Activated CD4-positive, alpha-beta T cell treated with anti-CD3 and anti-CD28 coated beads, Interleukin-2, Interleukin-4, amounts not matched to agents 100 ng/mL and 50 ng/mL, durations not matched to agents 16 hours and 8 hours (primary cell): ENCODE results near the gene KLK8.
A peak's percentile ranks its signal among the peaks of the same experiment; 100 is the strongest.
"Not testable (repeated sequence)": the region's sequence is repeated elsewhere in the genome, so short reads cannot be mapped to it uniquely, and the experiment has no call there.

ENCODE experiments used
- DNase-seq: peaks from one replicate; pipeline ENCODE4 v3.0.0-alpha.2; 2020; ENCODE audit warnings: low spot score

Gene KLK8

GRCh38 chr19:51016798-51017683 lies 15.6 kb upstream of the KLK8 start:
- no peak for DNase-seq

DNA sequence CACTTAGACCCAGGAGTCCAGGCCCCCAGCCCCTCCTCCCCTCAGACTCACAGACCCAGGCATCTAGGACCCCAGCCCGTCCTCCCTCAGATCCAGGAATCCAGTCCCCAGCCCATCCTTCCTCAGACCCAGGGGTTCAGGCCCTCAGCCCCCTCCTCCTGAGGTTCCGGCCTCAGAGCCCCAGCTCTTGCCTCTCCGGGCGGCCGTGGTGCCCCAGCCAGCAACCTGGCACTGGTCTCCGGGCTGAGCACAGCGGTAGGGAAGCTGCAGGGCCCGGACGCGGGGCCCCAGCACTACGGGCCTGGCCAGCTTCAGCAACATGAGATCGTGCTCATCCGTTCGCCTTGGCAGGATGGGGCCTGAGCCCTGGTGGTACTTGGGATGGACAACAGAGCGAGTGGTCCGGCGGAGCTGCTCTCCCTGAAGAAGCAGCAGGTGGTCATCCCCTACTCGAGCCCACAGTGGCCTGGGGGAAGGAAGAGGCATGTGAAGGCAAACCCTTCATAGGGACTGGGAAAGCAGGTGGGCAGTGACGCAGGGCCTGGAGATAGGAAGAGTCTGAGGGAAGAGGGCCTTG lies 14.4 kb upstream of the KLK8 start:
- DNase-seq: no peak

- DNase-seq: no peak
Measured at GRCh38 chr19:51014242-51014641, 12.8 kb upstream of the KLK8 start.

- no peak for DNase-seq
Measured at GRCh38 chr19:51012661-51013190, 11.3 kb upstream of the KLK8 start.

- no peak for DNase-seq
Measured at GRCh38 chr19:51010066-51010795, 8.8 kb upstream of the KLK8 start.

DNA sequence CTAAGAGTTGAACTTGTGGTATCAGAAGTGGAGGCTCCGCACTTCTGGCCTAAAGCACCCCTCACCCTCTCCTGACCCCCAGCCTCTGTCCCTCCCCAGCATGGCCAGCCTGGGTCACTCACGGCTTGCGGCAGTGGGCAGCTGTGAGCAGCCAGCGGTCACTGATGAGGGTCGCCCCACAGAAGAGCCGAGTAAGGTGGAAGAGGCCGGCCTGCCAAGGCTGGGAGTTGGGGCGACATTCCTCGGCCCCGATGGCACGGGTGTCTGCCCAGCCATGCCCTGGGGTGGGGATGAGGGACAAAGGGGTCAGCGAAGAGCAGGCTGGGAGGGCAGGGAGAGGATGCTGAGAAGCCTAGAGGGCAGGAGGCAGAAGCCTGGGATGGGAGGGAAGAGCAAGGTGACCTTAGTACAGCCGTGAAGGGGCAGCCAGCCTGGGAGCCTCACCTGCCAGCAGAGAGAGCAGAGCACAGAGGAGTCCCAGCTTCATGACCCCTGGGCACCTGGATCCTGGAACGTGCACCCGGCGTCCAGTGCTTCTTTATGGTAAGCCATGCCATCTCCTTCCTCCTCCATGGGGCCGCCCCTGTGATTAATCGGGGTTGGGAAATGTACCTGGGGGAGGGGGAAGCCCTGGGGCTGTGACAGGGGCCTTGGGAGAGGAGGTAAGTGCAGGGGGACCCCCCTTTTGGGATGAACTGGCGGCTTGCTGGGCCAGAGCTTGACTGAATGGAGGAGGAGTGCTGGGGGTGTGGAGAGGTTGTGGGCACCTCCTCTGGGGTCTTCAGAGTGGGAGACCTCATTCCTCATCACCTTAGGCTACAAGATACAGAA lies 7.9 kb upstream of the KLK8 start:
- no peak for DNase-seq

GRCh38 chr19:51007488-51007887 lies 6.1 kb upstream of the KLK8 start:
- no peak for DNase-seq

DNA sequence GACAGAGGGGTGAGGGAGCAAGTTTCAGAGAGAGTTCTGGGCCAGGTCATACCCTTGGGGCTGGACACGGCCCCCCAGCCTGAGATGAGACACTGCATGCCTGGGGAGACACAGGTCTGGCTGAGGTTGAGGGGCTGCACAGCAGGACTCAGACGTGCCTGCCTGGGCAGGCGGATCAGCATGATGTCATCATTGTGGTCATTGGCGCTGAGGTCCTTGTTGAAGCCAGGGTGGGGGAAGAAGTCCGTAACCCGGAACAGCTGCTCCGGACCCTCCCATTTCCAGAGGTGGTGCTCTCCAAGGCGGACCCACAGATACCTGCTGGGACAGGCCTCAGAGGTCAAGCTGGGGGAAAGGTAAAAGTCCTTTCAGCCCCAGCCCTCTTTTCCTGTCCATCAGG lies 5.0 kb upstream of the KLK8 start:
- no peak for DNase-seq

DNA sequence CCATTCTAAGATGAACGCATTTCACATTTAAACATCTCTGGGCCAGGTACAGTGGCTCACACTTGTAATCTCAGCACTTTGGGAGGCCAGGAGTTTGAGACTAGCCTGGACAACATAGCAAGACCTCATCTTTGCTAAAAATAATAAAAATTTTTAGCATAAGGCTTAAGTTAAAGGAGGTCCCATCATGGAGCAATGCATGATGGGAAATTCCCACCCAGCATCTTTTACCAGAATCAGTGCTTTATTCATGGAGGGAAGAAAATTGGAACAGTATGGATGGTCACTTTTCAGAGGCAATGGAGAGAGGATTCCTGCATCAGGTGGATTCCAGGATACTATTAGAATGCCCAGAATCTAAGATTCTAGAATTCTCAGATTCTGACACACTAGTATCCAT lies 3.8 kb upstream of the KLK8 start:
- no peak for DNase-seq

DNA sequence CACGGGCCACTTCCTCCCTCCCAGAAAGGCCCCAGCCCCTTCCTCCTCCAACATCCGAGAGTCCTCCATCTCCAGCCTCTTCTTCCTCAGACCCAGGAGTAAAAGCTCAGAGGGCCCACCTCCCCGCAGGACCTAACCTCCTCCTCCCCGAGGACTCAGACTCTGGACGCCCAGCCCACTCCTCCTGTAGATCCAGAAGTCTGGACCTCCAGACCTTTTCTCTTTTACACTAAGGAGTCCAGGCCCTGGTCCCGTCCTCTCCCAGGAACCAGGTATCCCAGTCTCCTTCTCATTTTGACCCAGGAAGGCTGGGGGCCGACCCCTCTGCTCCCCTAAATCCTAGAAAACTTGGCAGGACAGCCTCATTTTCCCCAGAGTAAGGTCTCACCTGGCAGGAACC lies 1.9 kb upstream of the KLK8 start:
- no peak for DNase-seq

DNA sequence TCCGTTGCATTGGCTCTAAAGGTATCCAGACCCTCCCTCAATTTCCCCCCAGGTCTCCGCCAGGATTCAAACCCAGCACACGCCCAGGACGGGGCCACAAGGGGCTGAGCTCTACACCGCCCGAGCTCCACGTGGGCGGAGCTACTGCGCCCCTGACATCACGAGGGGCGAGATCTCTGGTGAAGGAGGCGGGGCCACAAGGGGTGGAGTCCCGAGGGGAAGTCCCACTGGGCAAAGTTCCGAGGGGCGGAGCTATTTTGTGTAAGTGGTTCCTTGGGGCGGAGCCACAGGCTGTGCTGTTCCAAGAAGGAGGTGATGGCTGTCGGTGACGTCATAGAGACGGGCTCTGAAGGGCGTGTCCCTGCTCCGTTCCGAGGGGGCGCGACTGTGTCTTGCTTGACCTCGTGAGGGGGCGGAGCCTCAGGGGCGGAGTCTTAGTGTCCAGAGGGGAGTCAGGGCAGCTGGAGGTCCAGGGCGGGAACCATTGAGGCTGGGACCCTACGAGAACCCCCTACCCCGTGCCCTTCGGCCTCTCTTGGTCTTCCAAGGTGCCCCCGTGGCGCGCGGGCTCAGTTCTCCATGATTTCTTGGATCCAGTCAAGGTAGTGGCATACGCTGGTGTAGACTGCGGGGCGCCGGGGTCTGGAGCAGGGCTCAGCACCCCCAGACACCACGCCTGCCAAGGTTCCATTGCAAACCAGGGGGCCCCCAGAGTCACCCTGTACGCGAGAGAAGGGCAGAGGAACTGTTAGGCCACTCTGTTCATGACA lies 1.3 kb upstream of the KLK8 start:
- peak; percentile 31 for DNase-seq

DNA sequence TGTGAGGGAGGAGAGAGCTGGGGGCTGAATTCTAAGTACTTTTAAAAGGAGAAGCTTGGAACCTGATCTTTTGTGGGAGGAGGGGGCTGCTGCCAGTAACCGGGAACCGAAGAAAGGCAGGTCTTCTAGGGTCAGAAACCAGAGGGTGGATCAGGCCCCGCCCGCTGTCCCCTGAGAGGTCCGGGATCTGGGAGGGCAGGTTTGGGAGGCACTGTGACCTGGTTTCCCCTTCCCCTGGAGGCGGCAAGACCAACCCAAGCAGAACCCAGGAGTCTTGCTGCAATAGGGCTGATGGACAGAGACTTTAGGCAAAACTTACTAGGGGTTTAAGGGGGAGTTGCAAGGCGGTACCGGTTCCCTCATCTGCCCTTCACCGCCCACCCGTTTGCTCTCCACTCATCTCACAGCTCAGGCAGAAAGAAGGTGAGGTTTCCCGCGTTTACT lies 707 bp upstream of the KLK8 start:
- DNase-seq: no peak

- no peak for DNase-seq
Measured at GRCh38 chr19:51000981-51001380, 423 bp downstream of the KLK8 start.

GRCh38 chr19:51000426-51000825 lies 978 bp downstream of the KLK8 start:
- DNase-seq: no peak

DNA sequence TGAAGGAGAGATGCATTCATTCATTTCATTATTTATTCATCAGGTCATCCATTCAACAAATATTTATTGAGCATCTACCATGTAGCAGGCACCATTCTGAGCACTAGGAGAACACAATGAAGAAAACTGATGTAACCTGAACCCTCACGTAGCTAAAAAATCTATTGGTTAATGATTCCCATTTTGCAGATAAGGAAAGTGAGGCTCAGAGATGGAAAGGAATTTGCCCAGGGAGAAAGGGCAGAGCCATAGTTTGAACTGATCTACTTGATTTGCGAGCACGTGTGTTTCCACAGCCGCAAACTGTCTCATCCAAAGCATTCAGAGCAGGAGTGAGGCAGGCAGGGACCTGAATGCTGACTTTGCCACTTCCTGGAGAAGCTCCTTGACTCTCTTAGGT lies 2.7 kb downstream of the KLK8 start:
- DNase-seq: no peak

- no peak for DNase-seq
Measured at GRCh38 chr19:50998061-50998460, 3.3 kb downstream of the KLK8 start.

DNA sequence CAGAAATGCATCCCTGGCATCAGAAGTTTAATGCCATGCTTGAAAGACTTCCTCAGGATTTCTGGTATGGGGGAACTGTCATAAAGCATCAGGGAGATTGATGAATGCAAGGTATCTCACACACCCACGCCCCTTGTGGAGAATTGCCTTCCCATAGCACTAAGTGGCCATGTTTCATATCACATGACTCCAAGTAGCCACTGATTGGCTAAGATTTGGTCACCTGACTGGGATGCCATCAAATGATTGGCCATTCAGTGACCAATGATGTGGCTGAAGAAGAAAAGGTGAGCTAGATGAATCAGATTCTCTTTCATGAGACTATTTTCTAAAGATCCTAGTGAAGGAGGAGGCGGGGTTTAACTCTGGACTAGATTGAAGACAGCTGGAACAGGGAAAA lies 7.3 kb downstream of the KLK8 start:
- DNase-seq: no peak

DNA sequence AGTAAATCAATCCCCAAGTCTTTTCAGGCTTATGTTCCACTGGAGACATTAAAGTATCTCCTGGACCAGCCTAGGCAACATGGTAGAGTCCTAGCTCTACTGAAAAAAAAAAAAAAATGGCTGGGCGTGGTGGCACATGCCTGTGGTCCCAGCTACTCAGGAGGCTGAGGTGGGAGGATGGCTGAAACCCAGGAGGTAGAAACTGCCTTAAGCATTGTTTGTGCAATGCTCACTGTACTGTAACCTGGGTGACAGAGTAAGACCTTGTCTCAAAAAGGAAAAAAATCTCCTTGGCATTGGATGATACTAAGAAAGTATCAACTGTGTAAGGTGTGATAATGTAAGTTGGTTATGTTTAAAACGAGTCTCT lies 8.8 kb downstream of the KLK8 start:
- no peak for DNase-seq

DNA sequence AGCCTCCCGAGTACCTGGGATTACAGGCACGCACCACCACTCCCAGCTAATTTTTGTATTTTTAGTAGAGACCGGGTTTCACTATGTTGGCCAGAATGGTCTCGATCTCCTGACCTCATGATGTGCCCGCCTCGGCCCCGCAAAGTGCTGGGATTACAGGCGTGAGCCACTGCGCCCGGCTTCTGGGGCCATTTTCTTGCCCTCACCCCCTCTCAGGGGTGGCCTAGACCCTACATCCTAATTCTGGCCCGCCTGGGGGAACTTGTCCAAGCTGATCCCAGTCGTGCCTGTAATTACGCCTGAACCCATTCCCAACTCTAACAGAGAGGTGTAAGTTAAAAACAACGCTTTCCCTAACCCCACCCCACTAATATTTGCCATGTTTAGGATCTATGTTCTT lies 17.0 kb downstream of the KLK8 start:
- not testable (repeated sequence) for DNase-seq

DNA sequence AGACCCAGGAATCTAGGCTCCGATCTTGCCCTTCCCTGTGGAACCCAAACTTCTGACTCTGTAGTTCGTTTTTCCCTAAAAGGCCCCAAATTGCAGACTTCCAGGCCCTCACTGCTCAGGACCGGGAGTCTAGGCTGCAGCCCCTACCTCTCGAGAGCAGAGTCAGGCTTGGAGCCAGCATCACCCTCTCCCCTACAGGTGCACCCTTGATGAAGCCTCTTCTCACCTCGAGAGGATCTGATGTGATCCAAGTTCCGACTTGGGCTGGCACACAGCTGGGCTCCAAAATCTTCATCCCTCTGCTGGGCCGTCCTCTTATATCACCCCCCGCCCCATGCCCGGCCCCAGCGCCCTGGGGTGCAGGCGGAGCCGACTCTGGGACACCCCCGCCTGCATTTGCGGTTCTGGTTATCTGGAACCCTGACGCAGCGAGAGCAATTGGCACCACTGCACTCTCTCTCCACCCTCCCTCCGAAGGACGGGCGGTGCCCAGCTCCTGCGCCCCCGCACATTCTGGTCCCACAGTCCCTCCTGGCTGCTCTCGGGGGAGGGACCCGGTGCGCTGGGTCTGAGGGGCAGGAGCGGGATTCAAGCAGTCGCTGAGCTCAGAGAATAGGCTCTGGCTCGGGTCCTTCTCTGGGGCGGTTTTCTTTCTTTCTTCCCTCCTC lies 17.6 kb downstream of the KLK8 start, which contains the start of gene KLK7:
Gene KLK7, minus strand, starts transcription at position 293 of the 668 bp plus-strand sequence. CDS start 1,518 bp downstream, outside the sequence.
- DNase-seq: no peak
